Vagina (tissue), 2 donors: ENCODE measurements around the gene CALML5.

Experiments used
- POLR2A ChIP-seq, 2 donors: fragments of 450-650 bp; IDR thresholded peaks; one replicate each; pipeline ENCODE4 v1.6.1; 2017; ENCODE audit warnings: antibody characterized with exemption in 2 of 2, mild to moderate bottlenecking in 2 of 2, moderate library complexity in 2 of 2
- TF ChIP-seq, protein P1 (sequence below), 3 experiments: fragments of 450-650 bp in 2 of 3; fragments of 200-600 bp in 1 of 3; sonication (generic) in 1 of 3; IDR thresholded peaks; one replicate each; pipeline ENCODE4 v1.5.1; 2017 to 2019; ENCODE audit warnings: antibody characterized with exemption in 3 of 3, mild to moderate bottlenecking in 2 of 3, moderate library complexity in 2 of 3

- TF ChIP-seq, protein P1, sequence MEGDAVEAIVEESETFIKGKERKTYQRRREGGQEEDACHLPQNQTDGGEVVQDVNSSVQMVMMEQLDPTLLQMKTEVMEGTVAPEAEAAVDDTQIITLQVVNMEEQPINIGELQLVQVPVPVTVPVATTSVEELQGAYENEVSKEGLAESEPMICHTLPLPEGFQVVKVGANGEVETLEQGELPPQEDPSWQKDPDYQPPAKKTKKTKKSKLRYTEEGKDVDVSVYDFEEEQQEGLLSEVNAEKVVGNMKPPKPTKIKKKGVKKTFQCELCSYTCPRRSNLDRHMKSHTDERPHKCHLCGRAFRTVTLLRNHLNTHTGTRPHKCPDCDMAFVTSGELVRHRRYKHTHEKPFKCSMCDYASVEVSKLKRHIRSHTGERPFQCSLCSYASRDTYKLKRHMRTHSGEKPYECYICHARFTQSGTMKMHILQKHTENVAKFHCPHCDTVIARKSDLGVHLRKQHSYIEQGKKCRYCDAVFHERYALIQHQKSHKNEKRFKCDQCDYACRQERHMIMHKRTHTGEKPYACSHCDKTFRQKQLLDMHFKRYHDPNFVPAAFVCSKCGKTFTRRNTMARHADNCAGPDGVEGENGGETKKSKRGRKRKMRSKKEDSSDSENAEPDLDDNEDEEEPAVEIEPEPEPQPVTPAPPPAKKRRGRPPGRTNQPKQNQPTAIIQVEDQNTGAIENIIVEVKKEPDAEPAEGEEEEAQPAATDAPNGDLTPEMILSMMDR (IDR thresholded peaks at IDR 0.05) = no peak
- no peak for TF ChIP-seq POLR2A (IDR thresholded peaks at IDR 0.05)
Observed at GRCh38 chr10:5486853-5487235, 12.5 kb downstream of the CALML5 start.
